ENCODE data around the gene MPPED1.
A peak's percentile ranks its signal among the peaks of the same experiment; 100 is the strongest.

Gene MPPED1

GRCh38 chr22:43521716-43522115, 109.9 kb downstream of the MPPED1 start:
- DNase-seq (ENCODE audit: low spot score), result no peak

- DNase-seq (ENCODE audit: low spot score), result no peak
Measured at GRCh38 chr22:43526117-43526655, 114.4 kb downstream of the MPPED1 start.

GRCh38 chr22:43526946-43527345, 115.1 kb downstream of the MPPED1 start:
- DNase-seq (ENCODE audit: low spot score), result no peak

- DNase-seq (ENCODE audit: low spot score), result peak; percentile 22
Measured at GRCh38 chr22:43528601-43529360, 117.0 kb downstream of the MPPED1 start.

GRCh38 chr22:43529461-43529860, 117.6 kb downstream of the MPPED1 start:
- no peak for DNase-seq (ENCODE audit: low spot score)

GRCh38 chr22:43529934-43530333, 118.1 kb downstream of the MPPED1 start:
- DNase-seq (ENCODE audit: low spot score), result no peak

- no peak for DNase-seq (ENCODE audit: low spot score)
Measured at GRCh38 chr22:43530349-43531201, 118.8 kb downstream of the MPPED1 start.

- DNase-seq (ENCODE audit: low spot score), result no peak
Measured at GRCh38 chr22:43531651-43532050, 119.8 kb downstream of the MPPED1 start.

GRCh38 chr22:43532301-43533155, 120.7 kb downstream of the MPPED1 start:
- no peak for DNase-seq (ENCODE audit: low spot score)

- DNase-seq (ENCODE audit: low spot score), result no peak
Measured at GRCh38 chr22:43533156-43533530, 121.3 kb downstream of the MPPED1 start.

- DNase-seq (ENCODE audit: low spot score), result no peak
Measured at GRCh38 chr22:43533656-43534428, 122.0 kb downstream of the MPPED1 start.

- no peak for DNase-seq (ENCODE audit: low spot score)
Measured at GRCh38 chr22:43534916-43535315, 123.1 kb downstream of the MPPED1 start.

- DNase-seq (ENCODE audit: low spot score), result no peak
Measured at GRCh38 chr22:43535336-43535735, 123.5 kb downstream of the MPPED1 start.

- no peak for DNase-seq (ENCODE audit: low spot score)
Measured at GRCh38 chr22:43535741-43536140, 123.9 kb downstream of the MPPED1 start.

- DNase-seq (ENCODE audit: low spot score), result peak; percentile 49
Measured at GRCh38 chr22:43537019-43537585, 125.3 kb downstream of the MPPED1 start.

- DNase-seq (ENCODE audit: low spot score), result peak; percentile 13
Measured at GRCh38 chr22:43539572-43540528, 128.0 kb downstream of the MPPED1 start.

- peak; percentile 35 for DNase-seq (ENCODE audit: low spot score)
Measured at GRCh38 chr22:43540529-43540923, 128.7 kb downstream of the MPPED1 start.

- DNase-seq (ENCODE audit: low spot score), result peak; percentile 17
Measured at GRCh38 chr22:43541022-43541421, 129.2 kb downstream of the MPPED1 start.

Data from D341Med (cell line).